ENCODE measurements around the gene GNB3.

GRCh38 chr12:6819106-6820030, 21.4 kb upstream of the GNB3 start:
- no peak for TF ChIP-seq POLR2AphosphoS5 (IDR thresholded peaks at IDR 0.05; ENCODE audit: insufficient read depth, low read depth, low read length)
- no peak for TF ChIP-seq POLR2A (IDR thresholded peaks at IDR 0.05; ENCODE audit: low read depth, low read length)
- no peak for TF ChIP-seq EZH2 (IDR thresholded peaks at IDR 0.05; ENCODE audit: borderline replicate concordance, low read depth, low read length, severe bottlenecking)

All from endothelial cell of umbilical vein (primary cell).